GM19193 (cell line): ENCODE results near the gene MOB3C.

Source experiments
- POLR2A ChIP-seq: IDR thresholded peaks from 4 replicates; pipeline ENCODE4 v1.6.1; 2011; ENCODE audit not compliant: insufficient read depth, insufficient read length; ENCODE audit errors: extremely low read depth

Gene MOB3C

GRCh38 chr1:46643368-46643775, 26.8 kb upstream of the MOB3C start:
- TF ChIP-seq POLR2A, result no peak

- TF ChIP-seq POLR2A, result no peak
Observed at GRCh38 chr1:46642115-46642680, 25.6 kb upstream of the MOB3C start.

GRCh38 chr1:46639547-46639946, 22.9 kb upstream of the MOB3C start:
- no peak for TF ChIP-seq POLR2A

GRCh38 chr1:46638921-46639320, 22.3 kb upstream of the MOB3C start:
- no peak for TF ChIP-seq POLR2A

- no peak for TF ChIP-seq POLR2A
Observed at GRCh38 chr1:46637444-46638083, 21.0 kb upstream of the MOB3C start.

- TF ChIP-seq POLR2A, result no peak
Observed at GRCh38 chr1:46635205-46635604, 18.6 kb upstream of the MOB3C start.

- TF ChIP-seq POLR2A, result no peak
Observed at GRCh38 chr1:46630719-46631118, 14.1 kb upstream of the MOB3C start.

- TF ChIP-seq POLR2A, result no peak
Observed at GRCh38 chr1:46623743-46624644, 7.4 kb upstream of the MOB3C start.

- TF ChIP-seq POLR2A, result no peak
Observed at GRCh38 chr1:46622344-46622743, 5.7 kb upstream of the MOB3C start.

GRCh38 chr1:46621930-46622329, 5.3 kb upstream of the MOB3C start:
- TF ChIP-seq POLR2A, result no peak

- no peak for TF ChIP-seq POLR2A
Observed at GRCh38 chr1:46619656-46620258, 3.1 kb upstream of the MOB3C start.

- TF ChIP-seq POLR2A, result no peak
Observed at GRCh38 chr1:46618754-46619415, 2.3 kb upstream of the MOB3C start.

- TF ChIP-seq POLR2A, result no peak
Observed at GRCh38 chr1:46617833-46618232, 1.2 kb upstream of the MOB3C start.

GRCh38 chr1:46617108-46617800, 643 bp upstream of the MOB3C start:
- TF ChIP-seq POLR2A, result no peak
